Osteocyte (in vitro differentiated cells): ENCODE data around the gene BASP1. TPM values are rescaled to one million over a fixed set of nuclear protein-coding genes. Genes with fewer than 3 reads are reported as not detected.

Source experiments
- DNase-seq: peaks from one replicate; pipeline ENCODE4 v3.0.0; 2021; ENCODE audit warnings: mixed read lengths; ENCODE audit not compliant: unreplicated experiment; ENCODE audit errors: extremely low spot score
- H3K27ac Mint-ChIP-seq: one replicate; pipeline ENCODE4 v1.8.0; 2021; ENCODE audit warnings: mild to moderate bottlenecking, mixed read lengths; ENCODE audit not compliant: unreplicated experiment
- H3K27me3 Mint-ChIP-seq: one replicate; pipeline ENCODE4 v1.8.0; 2021; ENCODE audit warnings: mixed read lengths; ENCODE audit not compliant: unreplicated experiment
- H3K36me3 Mint-ChIP-seq: one replicate; pipeline ENCODE4 v1.8.0; 2021; ENCODE audit warnings: mixed read lengths; ENCODE audit not compliant: unreplicated experiment
- H3K4me1 Mint-ChIP-seq: one replicate; pipeline ENCODE4 v1.8.0; 2021; ENCODE audit warnings: mixed read lengths; ENCODE audit not compliant: unreplicated experiment
- H3K4me3 Mint-ChIP-seq: one replicate; pipeline ENCODE4 v1.8.0; 2021; ENCODE audit warnings: mild to moderate bottlenecking, moderate library complexity, mixed read lengths; ENCODE audit not compliant: unreplicated experiment
- H3K9me3 Mint-ChIP-seq: one replicate; pipeline ENCODE4 v1.8.0; 2021; ENCODE audit warnings: mixed read lengths; ENCODE audit not compliant: unreplicated experiment
- CTCF ChIP-seq: fragments of 200-600 bp; sonication (generic); IDR thresholded peaks from 2 replicates; pipeline ENCODE4 v1.5.0; 2021; ENCODE audit warnings: antibody characterized with exemption, mild to moderate bottlenecking, moderate library complexity
- total RNA-seq: library from RNA; stranded (reverse); gene quantifications from 2 replicates; pipeline ENCODE4 v1.2.1, GENCODE V29; 2021

BASP1 gene
- total RNA-seq, 1 donor from 2014 or later: 212 TPM

GRCh38 chr5:17227868-17228267 is 10.4 kb downstream of the BASP1 start:
- peaks cover 74% of the 10 kb centered on the region for H3K4me1 Mint-ChIP-seq
- DNase-seq: no peak
- no peaks in the 10 kb centered on the region for H3K9me3 Mint-ChIP-seq
- H3K27ac Mint-ChIP-seq: peak overlapping the region; percentile 77
- H3K4me3 Mint-ChIP-seq: no peak overlapping the region
- no peak for TF ChIP-seq CTCF
- no peaks in the 10 kb centered on the region for H3K27me3 Mint-ChIP-seq
- H3K36me3 Mint-ChIP-seq: peaks cover 55% of the 10 kb centered on the region

DNA sequence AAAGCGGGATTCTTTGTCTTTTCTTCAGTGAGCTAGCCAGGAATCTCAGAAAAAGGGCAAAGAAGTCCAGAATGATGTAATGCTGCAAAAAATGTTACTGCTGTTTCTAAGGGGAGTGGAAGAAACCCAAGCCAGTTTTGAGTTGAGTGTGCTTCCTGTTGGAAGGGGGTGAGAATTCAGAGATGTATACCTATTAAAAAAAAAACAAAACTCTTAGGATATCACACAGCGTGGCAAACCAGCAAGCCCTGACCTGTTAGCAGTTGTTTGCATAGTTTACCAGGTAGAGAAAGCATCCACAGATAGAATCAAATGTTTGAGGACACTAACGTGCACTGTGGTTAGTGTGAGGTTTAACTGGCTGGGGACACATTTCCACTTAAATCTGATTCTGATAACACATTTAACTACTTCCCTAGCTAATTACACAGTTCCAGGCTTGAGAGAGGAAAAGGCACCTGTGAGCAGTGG is 11.4 kb downstream of the BASP1 start:
- peak overlapping the region; percentile 10 for H3K4me3 Mint-ChIP-seq
- DNase-seq: no peak
- H3K27ac Mint-ChIP-seq: peak overlapping the region; percentile 77
- no peaks in the 10 kb centered on the region for H3K9me3 Mint-ChIP-seq
- peaks cover 73% of the 10 kb centered on the region for H3K4me1 Mint-ChIP-seq
- H3K27me3 Mint-ChIP-seq: no peaks in the 10 kb centered on the region
- H3K36me3 Mint-ChIP-seq: peaks cover 62% of the 10 kb centered on the region
- TF ChIP-seq CTCF: no peak

DNA sequence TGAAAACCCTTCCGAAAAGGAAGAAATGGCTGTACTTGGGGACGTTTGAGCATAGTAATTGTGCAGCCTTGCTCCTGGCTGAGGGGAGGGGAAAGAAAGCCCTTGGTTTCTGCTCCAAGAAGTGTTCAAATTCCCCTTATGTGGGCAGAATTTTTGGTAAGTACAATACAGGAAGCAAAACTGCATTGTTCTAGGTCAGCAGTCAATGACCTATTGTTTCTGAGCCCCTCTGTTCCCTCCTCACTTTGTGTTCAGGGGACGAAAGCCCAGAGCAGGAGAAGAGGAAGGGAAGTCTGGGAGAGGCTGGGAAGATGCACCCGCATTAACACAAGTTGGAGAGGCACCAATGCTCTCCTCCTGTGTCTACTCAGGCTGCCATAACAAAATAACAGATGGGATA is 11.9 kb downstream of the BASP1 start:
- H3K4me1 Mint-ChIP-seq: peaks cover 68% of the 10 kb centered on the region
- H3K27ac Mint-ChIP-seq: peak overlapping the region; percentile 77
- DNase-seq: no peak
- H3K27me3 Mint-ChIP-seq: no peaks in the 10 kb centered on the region
- H3K4me3 Mint-ChIP-seq: peak overlapping the region; percentile 10
- peaks cover 62% of the 10 kb centered on the region for H3K36me3 Mint-ChIP-seq
- TF ChIP-seq CTCF: no peak
- H3K9me3 Mint-ChIP-seq: no peaks in the 10 kb centered on the region

DNA sequence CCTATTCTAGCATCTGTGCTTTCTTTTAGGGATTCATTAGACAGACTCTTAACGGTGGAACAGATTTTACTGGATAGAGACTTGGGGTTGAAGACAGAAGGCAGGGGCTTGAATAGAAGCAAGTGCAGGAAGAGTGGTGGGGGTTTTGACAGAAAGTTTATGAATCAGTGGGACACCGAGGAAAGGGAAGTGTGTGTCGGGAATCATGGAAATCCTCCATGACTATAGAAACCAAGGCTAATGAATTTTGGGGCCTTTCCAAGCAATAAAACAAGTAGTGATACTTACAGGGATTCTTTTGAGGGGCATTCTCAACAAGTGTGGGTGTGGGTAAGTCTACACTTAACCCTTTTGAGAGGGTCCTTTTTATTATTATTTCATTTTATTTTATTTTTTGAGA is 12.8 kb downstream of the BASP1 start:
- Mint-ChIP-seq H3K36me3 (peaks cover 55% of the 10 kb centered on the region), H3K9me3 (no peaks in the 10 kb centered on the region), H3K27ac (no peak overlapping the region), H3K4me1 (peaks cover 68% of the 10 kb centered on the region), H3K27me3 (no peaks in the 10 kb centered on the region), H3K4me3 (no peak overlapping the region)
- no peak for DNase-seq
- TF ChIP-seq CTCF: no peak

DNA sequence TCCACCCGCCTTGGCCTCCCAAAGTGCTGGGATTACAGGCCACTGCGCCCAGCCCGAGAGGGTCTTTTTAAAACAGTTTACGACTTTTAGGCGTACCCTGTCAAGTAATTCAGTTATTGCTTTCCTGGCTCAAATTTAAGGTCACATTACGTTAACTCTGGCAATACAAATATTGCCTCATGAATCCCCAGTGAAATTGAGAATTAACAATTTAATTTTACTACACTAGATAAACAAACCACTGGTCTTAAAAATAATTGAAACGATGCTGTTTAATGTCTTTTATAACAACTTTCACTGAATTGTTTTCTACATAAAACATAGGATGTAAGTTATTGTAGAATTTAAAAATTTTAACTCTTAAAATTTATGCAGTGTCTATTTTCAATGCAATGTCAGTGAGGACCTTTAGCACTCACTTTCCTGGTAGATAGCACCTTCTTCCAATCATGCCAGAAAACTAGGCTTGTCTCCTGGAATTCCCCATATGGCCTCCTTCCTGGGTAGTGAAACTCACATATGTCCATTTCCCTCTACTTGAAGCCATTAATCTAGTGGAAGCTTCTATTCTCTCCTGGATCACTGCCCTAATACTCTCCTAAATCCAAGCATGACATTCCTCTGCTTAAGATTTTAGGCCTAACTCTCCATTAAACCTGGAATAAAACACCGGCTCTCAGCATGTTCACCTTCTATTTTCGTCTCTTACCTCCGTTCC is 13.5 kb downstream of the BASP1 start:
- peak overlapping the region; percentile 43 for H3K27ac Mint-ChIP-seq
- no peak for DNase-seq
- TF ChIP-seq CTCF: no peak
- no peak overlapping the region for H3K4me3 Mint-ChIP-seq
- H3K36me3 Mint-ChIP-seq: peaks cover 54% of the 10 kb centered on the region
- no peaks in the 10 kb centered on the region for H3K9me3 Mint-ChIP-seq
- H3K4me1 Mint-ChIP-seq: peaks cover 68% of the 10 kb centered on the region
- H3K27me3 Mint-ChIP-seq: no peaks in the 10 kb centered on the region
